WI38 (cell line): ENCODE data around the gene STAT5A.

Experiments
- H3K4me3 ChIP-seq: 2 replicates; pipeline ENCODE4 v1.5.1; 2011; ENCODE audit warnings: low read depth, mild to moderate bottlenecking, control low read depth, low read length
- CTCF ChIP-seq: IDR thresholded peaks from 2 replicates; pipeline ENCODE4 v1.5.1; 2012; ENCODE audit warnings: low read depth, mild to moderate bottlenecking, control low read depth, low read length

The STAT5A gene

GRCh38 chr17:42333053-42333452, 44.8 kb downstream of the STAT5A start:
- no peak overlapping the region for H3K4me3 ChIP-seq
- TF ChIP-seq CTCF = no peak

- no peak overlapping the region for H3K4me3 ChIP-seq
- no peak for TF ChIP-seq CTCF
These were observed 46.4 kb downstream of the STAT5A start for GRCh38 chr17:42334677-42335076.

DNA sequence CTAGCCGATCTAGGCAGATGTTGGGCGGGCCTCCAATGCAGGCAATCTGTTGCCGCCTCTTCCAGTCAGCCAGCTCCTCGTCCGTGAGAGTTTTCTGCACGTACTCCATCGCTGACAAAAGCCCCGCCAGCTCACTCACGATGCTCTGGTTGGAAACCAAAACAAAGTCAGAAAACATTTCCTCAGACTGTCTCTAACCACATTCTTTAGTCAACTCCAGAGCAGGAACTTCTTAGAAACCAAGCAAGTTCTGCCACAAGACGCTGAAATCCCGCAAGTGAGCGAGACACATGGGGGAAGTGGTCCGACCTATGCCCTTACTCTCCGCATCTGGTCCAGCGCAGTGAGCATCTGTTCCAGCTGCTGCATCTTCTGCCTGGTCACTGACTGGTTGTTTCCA, 49.1 kb downstream of the STAT5A start:
- TF ChIP-seq CTCF = no peak
- no peak overlapping the region for H3K4me3 ChIP-seq

GRCh38 chr17:42338427-42338985, 50.2 kb downstream of the STAT5A start:
- no peak overlapping the region for H3K4me3 ChIP-seq
- no peak for TF ChIP-seq CTCF

DNA sequence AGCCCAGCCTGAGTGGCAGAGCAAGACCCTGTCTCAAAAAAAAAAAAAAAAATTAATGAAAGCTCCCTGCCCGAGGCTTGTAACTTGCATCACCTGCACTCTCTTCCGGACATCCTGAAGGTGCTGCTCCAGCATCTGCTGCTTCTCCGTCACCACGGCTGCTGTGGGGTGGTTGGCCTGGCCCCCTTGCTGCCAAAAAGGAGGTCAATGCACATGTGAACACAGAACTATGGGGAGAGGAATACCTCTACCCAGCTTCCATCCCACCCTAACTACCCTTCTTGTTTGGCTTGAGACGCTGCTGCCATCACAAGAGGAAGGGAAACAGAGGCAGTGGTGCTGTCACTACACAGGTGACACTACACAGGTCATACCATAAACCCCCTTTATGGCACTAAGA, 50.9 kb downstream of the STAT5A start:
- no peak for TF ChIP-seq CTCF
- H3K4me3 ChIP-seq = no peak overlapping the region

DNA sequence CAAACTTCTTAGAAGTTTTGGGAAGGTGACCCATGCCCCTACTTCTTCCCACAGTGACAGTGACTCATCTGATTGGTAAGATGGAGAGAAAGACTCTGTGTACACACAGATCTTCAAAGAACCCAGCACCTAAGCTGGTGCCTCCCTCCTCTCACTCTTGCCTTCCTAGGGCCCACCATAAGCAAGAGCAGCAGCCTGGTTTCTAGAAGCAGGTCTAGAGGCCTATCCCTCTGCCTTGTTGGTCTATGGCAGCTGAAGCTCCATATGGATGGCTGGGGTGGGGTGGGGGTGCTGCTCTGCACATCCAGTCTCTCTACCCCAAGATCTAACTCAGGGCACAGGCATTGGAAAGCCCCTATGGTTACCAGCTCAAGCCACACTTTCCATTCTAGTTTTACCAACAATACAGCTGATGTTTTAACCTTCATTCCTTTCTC, 52.4 kb downstream of the STAT5A start:
- no peak for TF ChIP-seq CTCF
- H3K4me3 ChIP-seq = no peak overlapping the region

DNA sequence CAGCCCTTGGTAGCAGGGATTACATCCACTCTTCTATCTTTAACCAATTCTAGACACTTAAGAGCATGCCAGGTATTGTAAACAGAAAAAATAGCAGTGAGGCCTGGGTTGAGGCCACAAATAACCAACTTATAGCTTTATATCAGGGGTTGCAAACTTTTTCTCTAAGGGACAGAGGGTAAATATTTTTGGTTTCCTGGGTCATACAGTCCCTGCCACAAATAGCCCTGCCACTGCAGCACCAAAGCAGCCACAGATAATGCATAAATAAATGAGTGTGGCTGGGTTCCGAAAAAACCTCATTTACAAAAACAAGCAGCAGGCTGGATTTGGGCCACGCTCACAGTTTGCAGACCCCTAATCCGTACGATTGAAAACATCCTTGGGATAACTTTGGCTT, 53.3 kb downstream of the STAT5A start:
- H3K4me3 ChIP-seq = no peak overlapping the region
- TF ChIP-seq CTCF = no peak
